Measurements from ENCODE around the gene RNF157.

Gene RNF157

DNA sequence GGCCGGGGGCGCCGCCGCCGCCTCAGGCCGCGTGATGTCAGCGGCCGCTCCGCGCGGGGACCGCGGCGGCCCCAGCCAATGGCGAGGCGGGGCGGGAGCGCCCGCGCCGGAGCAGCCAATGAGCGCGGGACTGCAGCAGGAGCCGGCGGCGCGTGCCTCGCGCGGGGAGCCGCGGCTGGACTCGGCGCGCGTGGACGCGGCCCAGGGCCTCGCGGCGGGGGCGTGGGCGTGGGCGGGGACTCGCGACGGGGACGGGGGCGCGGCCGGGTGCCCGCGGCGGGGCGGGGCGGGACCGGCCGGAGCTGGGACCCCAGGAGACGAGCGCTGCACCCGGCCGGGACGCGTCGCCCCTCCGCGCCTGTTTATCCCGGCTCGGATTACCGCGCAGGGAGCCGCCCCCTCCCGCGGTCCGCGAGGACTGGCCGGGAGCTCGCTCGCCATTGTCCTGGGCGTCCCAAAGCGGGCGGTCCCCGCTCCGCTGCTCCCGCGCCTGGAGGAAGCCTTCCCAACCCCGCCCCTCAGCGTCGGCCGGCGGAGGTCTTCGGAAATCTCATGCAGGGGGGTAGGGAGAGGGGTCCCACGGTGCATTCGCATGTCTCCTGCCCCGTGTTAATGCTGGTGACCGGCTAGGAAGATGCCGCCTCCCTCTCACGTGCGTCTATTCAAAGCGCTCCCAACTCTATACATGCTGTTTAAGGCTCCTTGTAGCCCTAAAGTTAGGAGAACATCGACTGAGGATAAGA lies at the start of gene RNF157:
Gene RNF157 (minus strand): TSS at position 33 of the 743 bp plus-strand sequence. CDS start 253 bp downstream, outside the sequence.
- peak; percentile 65 for DNase-seq

GRCh38 chr17:76281573-76282371 lies 41.5 kb upstream of the RNF157 start:
- no peak for DNase-seq

DNA sequence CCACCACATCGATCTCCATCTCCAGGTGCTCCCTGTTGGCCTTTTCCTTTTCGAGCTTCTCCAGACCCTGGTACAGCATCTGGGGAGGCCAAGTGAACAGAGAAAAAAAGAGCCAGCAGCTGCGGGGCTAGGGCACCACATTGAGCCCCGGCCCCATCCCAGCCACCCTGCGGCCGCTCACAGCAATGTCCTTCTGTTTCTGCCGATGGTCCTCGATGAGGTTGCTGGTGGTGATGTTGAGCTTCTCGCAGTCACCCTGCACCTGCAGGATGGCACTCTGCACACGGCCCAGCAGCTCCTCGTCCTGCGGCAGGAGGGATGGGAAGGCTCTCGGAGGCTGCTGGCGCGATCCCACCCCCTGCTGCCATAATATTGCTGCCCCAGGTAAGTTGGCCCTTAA lies 40.4 kb upstream of the RNF157 start:
- no peak for DNase-seq

GRCh38 chr17:76279742-76280287 lies 39.5 kb upstream of the RNF157 start:
- DNase-seq: no peak

- DNase-seq: peak; percentile 87
Observed at GRCh38 chr17:76278952-76279741, 38.9 kb upstream of the RNF157 start.

DNA sequence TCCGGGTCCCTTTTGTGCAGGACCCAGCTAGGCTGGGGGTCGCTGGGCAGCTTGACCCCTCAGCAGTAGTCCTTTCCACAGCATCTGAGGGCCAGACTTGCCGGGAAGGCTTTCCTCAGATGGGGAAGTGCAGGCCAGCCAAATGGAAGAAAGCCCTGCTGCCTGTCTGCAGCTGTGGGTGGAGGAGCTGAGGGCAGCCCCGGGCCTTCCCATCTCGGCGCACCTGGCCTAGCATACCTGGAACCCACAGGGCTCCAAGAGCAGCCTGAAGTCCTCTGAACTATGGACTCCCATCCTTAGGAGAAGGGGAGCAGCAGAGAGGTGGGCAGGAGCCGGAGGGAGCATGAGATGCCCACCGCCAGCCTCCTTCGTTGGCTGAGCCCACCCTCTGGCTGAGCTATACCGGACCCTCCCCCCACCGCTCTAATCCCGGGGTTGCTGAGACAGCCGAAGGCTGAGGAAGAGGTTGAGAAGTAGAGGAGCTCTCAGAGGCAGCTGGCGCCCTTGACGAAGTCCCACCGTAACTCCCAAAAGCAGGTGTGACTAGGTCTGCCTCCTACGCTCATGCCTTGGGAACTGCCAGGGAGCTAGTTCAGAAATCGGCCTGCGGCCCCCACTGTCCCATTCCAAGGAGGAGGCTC lies 38.1 kb upstream of the RNF157 start:
- no peak for DNase-seq

DNA sequence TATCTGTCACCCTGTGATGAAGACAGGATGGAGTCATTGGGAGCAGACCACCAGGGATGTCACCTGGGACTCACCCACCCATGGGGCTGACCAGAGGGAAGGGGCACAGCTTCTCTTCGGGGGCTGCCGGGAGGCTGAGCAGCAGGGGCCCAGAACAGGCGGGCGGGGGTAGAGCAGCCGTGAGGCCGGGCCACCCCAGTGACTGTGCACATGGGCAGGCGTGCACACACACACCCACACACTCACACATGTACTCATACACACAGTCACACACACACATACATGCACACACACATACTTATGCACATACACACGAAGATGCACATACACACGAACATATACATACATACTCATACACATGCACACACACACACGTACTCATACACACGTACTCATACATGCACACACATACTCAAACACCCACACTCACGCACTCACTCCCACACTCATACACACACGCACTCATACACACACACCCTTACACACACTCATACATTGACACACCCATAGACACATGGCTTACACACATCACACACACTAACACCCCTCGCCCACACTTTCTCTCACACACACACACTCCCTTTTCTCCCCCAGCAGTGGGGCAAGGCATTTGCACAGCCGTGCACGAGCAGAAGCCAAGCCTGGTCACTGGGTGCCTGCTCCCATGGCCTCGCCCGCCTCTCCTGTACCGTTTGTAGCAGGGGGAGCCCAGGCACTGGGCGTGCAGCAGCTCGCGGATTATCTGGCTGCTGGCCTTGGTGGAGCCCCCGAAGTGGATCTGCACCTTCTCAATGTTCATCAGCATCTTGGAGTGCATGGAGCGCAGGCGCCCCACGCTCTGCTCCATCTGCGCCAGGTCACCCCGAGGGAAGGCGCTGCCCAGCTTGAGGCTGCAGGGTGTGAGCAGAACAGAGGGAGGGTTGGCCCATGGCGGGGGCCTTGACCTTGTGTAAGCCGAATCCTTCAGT lies 37.3 kb upstream of the RNF157 start:
- no peak for DNase-seq

DNA sequence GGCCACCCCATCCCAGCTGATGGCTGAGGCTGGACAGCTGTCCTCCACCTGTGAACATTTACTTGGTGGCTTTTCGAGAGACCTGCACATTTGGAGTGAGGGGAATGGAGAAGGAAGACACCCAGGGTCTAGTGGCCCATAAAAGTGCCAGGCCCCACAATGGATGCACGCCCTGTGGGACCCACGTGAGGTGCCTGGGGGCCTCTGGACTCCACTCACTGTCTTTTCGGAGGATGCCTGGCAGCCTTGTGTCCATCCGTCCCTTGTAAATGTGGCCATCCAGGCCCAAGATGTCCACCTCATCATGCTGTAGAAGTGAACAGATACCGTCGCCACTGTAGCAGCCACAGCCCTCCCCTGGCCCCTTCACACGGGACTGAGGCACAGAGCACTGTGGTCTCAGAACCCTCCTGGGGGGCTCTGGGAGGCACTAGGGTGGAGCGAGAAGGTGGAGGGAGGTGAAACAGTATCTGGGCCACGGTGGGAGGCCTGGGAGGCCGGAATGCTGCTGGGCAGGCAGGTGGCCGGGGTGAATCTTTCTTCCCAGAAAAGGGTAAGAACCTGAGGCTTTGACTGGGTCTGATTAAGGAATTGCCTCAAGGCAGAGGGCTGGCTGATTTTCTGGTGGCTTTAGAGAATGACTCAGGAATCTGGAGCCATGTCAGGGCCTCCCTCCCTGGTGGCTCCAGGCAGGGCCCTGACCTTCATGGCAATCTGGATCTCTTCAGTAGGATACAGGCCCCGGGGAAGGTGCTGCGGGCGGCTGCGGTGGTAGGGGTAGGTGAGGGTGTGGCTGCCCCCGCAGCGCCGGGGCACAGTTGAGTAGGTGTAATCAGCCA lies 36.4 kb upstream of the RNF157 start:
- DNase-seq: no peak

DNA sequence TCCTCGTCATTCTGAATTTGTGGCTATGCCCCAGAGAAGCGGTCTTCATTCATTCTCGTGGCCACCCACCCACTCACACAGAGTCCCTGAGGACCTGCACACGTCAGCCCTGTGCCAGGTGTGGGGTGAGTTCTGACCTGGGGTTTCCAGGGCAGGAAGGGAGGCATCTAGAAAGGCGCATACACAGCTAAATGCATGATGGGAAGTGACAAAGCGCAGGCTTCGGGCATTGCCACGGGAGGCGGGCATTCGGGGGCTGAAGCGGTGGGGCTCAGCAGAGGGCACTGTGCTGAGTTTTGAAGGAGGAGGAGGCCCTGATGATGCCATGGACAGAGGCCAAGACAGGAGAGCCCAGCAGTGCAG lies 35.8 kb upstream of the RNF157 start:
- no peak for DNase-seq

DNA sequence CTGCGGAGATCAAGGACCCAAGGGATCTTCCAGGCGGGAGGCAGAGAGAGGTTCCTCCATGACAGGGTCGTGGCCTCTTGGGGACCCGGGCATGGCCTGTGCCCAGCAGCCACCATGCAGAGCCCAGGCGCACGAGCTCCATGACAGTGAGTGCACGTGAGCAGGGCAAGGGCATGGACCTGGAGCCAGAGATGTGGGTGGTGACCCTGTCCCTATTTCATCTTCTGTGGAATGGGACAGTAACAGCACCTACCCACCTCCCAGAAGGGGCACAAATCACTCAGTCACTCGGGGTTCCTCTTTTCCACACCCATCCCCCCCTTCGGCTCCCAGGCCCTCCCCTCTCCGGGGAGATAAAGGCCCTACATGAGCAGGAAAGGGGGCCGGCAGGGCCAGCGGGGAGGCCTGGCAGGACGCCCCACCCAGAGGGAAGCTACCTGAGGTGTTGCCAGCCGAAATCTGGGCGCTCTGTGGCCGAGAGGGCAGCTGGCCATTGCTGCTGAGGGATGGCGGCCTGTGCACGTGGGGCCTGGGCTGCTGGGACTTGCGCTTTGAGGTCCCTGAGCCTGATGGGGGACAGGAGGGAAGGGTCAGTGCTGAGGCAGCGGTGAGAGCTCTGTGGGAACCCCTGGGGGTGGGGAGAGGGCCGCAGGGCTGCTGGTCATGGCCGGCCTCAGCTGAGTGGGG lies 35.2 kb upstream of the RNF157 start:
- DNase-seq: no peak

DNA sequence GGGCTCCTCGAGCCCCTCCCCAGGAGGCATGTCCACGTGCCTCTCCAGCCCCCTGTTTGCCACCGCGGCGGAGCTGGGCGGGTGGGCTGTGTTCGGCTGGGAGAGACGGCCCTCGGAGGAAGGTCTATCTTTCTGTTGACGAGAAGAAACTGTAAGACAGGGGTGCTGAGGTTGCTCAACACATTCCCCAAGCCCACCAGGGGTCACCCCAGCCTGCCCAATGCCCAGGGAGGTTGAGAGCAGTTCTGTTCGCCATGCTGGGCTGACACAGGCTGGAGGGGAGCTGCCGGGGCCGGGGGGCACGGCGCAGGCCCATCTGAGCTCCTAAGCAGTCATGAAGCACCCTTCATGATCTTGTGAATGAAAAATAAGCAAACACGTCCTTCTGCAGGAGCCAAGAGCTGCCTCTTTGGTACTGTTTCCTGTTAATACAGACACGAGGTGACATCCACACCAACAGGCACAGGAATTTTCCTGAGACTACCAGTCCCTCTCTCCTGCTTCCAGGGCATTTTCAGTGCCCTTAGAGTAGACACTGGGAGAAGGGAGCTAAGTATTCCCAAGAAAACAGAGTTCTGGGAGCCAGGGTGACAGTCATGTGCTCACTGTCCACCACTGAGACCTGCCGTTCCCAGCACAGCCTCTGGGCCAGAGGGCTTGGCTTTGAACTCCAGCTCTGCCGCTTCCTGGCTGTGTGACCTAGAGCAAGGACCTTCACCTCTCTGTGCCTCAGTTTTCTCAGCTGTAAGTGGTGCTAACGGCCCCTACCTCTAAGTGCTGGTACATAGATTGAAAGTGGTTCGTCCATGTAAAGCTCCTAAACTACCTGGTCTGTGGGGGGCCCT lies 34.0 kb upstream of the RNF157 start:
- no peak for DNase-seq

DNA sequence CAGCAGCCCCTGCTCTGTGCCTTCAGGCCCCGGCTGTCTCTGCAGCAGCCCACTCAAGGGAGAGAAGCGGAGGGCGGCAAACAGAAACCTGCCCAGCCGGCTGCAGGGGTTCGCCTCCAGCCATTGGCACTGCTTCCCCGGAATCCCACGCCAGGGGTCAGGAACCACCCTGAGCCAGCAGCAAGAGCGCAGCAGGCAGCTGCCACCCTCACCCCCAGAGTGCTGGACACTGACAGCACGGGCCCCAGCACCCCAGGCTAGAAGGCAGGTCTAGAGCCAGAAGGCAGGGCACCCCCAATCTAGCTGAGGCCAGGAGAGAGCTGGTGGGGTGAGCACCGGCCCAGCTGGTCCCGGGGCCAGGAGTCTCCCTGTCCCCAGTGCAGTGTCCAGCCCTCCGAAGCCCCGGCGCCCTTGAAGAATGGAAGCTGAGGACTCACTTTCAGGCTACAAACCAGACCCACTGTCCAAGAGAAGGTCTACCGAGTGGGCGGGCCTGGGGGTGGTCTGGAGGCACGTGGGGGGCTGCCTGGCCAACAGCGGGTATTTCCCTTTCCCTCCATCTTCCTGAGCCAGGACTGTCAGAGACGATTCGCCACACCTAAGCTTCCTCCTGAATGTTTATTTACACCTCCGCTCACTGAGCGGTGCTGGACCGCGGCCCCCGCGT lies 33.3 kb upstream of the RNF157 start:
- no peak for DNase-seq

DNA sequence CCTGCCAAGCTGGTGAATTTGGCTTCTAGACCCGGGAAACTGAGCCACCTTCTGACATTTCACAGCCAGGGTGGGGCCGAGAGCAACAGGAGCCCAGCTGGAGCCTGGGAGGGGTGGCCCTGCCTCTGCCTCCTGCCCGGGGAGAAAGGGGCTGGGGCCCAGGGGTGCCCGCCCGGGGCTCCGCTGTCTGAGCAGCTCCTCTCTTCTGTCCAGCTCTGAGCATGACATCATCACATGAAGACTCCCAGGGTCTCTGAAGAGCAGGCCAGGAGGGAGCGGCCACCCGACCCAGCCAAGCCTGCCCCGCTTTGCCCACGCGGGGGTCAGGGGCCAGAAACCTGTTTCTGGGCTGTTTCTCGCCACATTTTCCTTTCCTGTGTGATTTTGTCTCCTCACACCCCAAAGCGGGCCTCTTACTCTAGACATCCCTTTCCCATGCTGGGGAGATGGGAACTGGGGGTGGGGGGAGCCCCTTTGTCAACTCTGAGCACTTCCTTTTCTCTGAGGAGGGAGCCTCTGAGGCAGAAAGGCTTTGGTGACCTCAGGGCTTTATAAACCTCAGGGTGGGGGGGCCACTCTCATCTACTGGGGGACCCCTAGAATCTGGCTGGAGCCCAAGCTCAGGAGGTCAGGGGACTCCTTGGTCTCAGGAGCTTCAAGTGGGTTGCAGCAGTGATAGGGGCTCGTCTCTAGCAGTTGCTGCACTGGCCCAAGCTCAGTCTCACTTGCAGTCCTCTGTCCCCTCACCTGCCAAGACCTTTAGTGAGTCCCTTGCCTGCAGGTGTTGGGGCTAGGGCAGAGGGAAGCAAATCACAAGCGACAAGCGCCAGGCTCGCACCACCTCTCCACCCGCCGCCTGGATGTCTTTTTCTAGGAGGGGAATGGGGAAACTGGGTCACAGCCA lies 32.5 kb upstream of the RNF157 start:
- no peak for DNase-seq

DNA sequence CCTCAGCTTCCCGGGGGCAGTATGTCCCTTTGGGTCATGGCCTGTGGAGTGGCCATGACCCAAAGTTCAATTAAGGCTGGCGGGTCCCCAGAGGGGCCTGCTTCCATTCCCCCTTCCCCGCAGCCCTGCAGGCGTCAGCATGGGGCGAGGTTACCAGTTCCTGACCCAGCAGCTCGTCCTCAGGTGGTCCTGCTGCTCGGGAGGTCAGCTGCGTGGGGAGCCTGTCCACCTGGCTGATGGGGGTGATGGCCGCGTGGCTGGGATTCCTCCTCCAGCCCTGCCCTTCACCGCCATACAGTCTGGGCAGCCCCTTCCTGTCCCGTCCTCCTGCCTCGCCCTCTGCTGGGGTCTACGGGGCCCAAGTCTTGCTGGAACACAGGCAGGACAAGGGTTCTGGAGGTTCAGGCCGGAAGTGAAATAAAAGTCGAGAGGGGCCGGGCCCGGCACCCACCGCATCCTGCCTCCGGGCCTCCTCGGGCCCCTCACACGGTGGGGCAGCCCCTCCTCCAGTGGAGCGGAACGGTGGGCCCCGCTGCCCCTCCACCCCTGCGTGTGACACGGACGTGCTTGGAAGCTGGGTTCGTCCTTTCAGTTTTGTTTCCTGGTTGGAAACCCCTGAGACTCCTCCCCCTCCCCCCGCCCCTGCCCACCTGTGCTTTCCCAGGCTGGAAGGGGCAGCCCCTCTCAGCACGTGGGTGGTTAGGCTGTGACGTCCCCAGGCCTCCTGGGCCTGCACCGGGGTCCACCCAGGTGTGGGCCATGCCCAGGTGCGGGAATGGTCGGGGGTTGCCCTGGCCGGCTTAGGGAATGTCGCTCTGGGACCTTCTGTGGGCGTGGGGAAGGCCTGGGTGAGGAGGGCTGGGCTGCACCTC lies 31.6 kb upstream of the RNF157 start:
- DNase-seq: peak; percentile 74

GRCh38 chr17:76270770-76271668 lies 30.7 kb upstream of the RNF157 start:
- no peak for DNase-seq

Data from activated CD8-positive, alpha-beta memory T cell treated with anti-CD3 and anti-CD28 coated beads, Interleukin-2, amount 50 U/mL, for 4 hours (primary cell).